PC-9 (cell line): Measurements from ENCODE around the gene GGN. TPM values are rescaled to one million over a fixed set of nuclear protein-coding genes. Genes with fewer than 3 reads are reported as not detected.

Source experiments
- BruUV-seq: library from RNA; stranded (reverse); fragments of 400-500 nt; replicated peaks from 2 replicates; lab custom pipeline; 2021; lab: Mats Ljungman, UMichigan
- CTCF ChIA-PET: fragments of 300-600 bp; sonication (Branson Sonifier 250); formaldehyde crosslinking; loops from one replicate; lab custom pipeline; 2022; ENCODE audit warnings: antibody characterized with exemption; lab: Charles Lee
- POLR2A ChIA-PET: fragments of 300-600 bp; sonication (Branson Sonifier 250); formaldehyde crosslinking; loops from one replicate; lab custom pipeline; 2022; ENCODE audit warnings: antibody characterized with exemption; ENCODE audit not compliant: unreplicated experiment; lab: Charles Lee
- DNase-seq, 2 experiments: peaks; one replicate each; pipeline versions ENCODE4 v3.0.0 to v3.0.0-alpha.2; 2015 to 2022; ENCODE audit warnings: mixed read lengths in 1 of 2
- H2AFZ ChIP-seq: fragments of 200-600 bp; sonication (generic); 2 replicates; pipeline ENCODE4 v1.8.1; 2017; ENCODE audit warnings: antibody characterized with exemption
- H3F3A ChIP-seq: fragments of 200-600 bp; sonication (generic); 2 replicates; pipeline ENCODE4 v1.8.1; 2017; ENCODE audit warnings: antibody characterized with exemption, mild to moderate bottlenecking, low read depth; ENCODE audit not compliant: insufficient read depth
- H3K27ac ChIP-seq: fragments of 200-600 bp; sonication (generic); 2 replicates; pipeline ENCODE4 v1.6.1; 2016; ENCODE audit warnings: mixed run types
- H3K27me3 ChIP-seq: fragments of 200-600 bp; sonication (generic); 2 replicates; pipeline ENCODE4 v1.6.1; 2016; ENCODE audit warnings: low read depth, mixed run types; ENCODE audit not compliant: insufficient read depth
- H3K36me3 ChIP-seq: fragments of 200-600 bp; sonication (generic); 2 replicates; pipeline ENCODE4 v1.6.1; 2016; ENCODE audit warnings: low read depth, mixed run types
- H3K4me1 ChIP-seq: fragments of 200-600 bp; sonication (generic); replicated peaks from 2 replicates; pipeline ENCODE4 v1.6.1; 2016; ENCODE audit warnings: mixed run types; ENCODE audit not compliant: insufficient read depth
- H3K4me2 ChIP-seq: fragments of 200-600 bp; sonication (generic); 2 replicates; pipeline ENCODE4 v1.6.1; 2017; ENCODE audit warnings: mixed run types
- H3K4me3 ChIP-seq: fragments of 200-600 bp; sonication (generic); 2 replicates; pipeline ENCODE4 v1.6.1; 2016; ENCODE audit warnings: mixed run types
- H3K79me2 ChIP-seq: fragments of 200-600 bp; sonication (generic); 2 replicates; pipeline ENCODE4 v1.6.1; 2017; ENCODE audit warnings: low read depth, mixed run types
- H3K9me2 ChIP-seq: fragments of 200-600 bp; sonication (generic); 2 replicates; pipeline ENCODE4 v1.8.1; 2017; ENCODE audit warnings: mild to moderate bottlenecking; ENCODE audit not compliant: insufficient read depth
- H3K9me3 ChIP-seq: fragments of 200-600 bp; sonication (generic); 2 replicates; pipeline ENCODE4 v1.8.1; 2016; ENCODE audit warnings: low read depth; ENCODE audit not compliant: insufficient read depth
- H4K20me1 ChIP-seq: fragments of 200-600 bp; sonication (generic); 2 replicates; pipeline ENCODE4 v1.8.1; 2017; ENCODE audit not compliant: insufficient read depth
- CTCF ChIP-seq: fragments of 200-600 bp; sonication (generic); conservative IDR thresholded peaks from 2 replicates; pipeline ENCODE4 v1.6.1; 2017; ENCODE audit warnings: mixed run types, antibody characterized with exemption, mild to moderate bottlenecking, moderate library complexity
- EZH2 ChIP-seq: fragments of 200-600 bp; sonication (generic); IDR thresholded peaks from 2 replicates; pipeline ENCODE4 v1.8.0; 2017; ENCODE audit warnings: antibody characterized with exemption, low read depth
- intact Hi-C: fragments of 100-400 bp; cut with micrococcal nuclease; formaldehyde crosslinking; loops from one replicate; pipeline ENCODE4 v1.10.0; 2022; ENCODE audit not compliant: unreplicated experiment
- total RNA-seq: library from RNA; stranded (reverse); gene quantifications from 2 replicates; pipeline ENCODE4 v1.2.3, GENCODE V29; 2021

The GGN gene
- total RNA-seq, 1 experiment from 2014 or later, result 1.0 TPM

- no peaks in the 10 kb centered on the region for H4K20me1 ChIP-seq
- no peak overlapping the region for H3K4me2 ChIP-seq
- POLR2A ChIA-PET, result no interaction called here
- no peaks in the 10 kb centered on the region for H3F3A ChIP-seq
- no peak overlapping the region for H3K4me3 ChIP-seq
- BruUV-seq, result no TSS peak
- intact Hi-C loops, result loop anchor here (10.0 kb wide), 1 partner anchor 425 kb away; the partner anchor contains the start of gene ECH1
- TF ChIP-seq CTCF (no peak), EZH2 (no peak)
- CTCF ChIA-PET, result interaction anchor here (0.7 kb wide), 1 partner anchor 829 kb away, joined by 6 read pairs; no protein-coding TSS in a partner anchor
- no peaks in the 10 kb centered on the region for H3K27me3 ChIP-seq
- no peaks in the 10 kb centered on the region for H3K36me3 ChIP-seq
- H3K79me2 ChIP-seq, result no peaks in the 10 kb centered on the region
- H3K9me3 ChIP-seq, result no peaks in the 10 kb centered on the region
- H3K27ac ChIP-seq, result no peak overlapping the region
- H2AFZ ChIP-seq, result no peak overlapping the region
- no peaks in the 10 kb centered on the region for H3K4me1 ChIP-seq
- no peaks in the 10 kb centered on the region for H3K9me2 ChIP-seq
- DNase-seq, result no peak
Measured at GRCh38 chr19:38409631-38410133, 21.8 kb upstream of the GGN start.

- Histone ChIP-seq H2AFZ (no peak overlapping the region), H3K79me2 (0 out of 2 replicates have a peak, but pooled peaks cover 4% of the 10 kb centered on the region), H3K4me1 (peaks cover 8% of the 10 kb centered on the region; the same call in 1 of the 2 replicates), H3K4me3 (no peak overlapping the region), H3K36me3 (no peaks in the 10 kb centered on the region), H3K27me3 (no peaks in the 10 kb centered on the region), H3K9me3 (no peaks in the 10 kb centered on the region), H3K9me2 (no peaks in the 10 kb centered on the region), H3K27ac (no peak overlapping the region), H3F3A (no peaks in the 10 kb centered on the region), H3K4me2 (no peak overlapping the region), H4K20me1 (no peaks in the 10 kb centered on the region)
- ChIA-PET CTCF (interaction anchor here (0.6 kb wide), 1 partner anchor 292 kb away, joined by 3 read pairs; no protein-coding TSS in a partner anchor), POLR2A (interaction anchor here (0.6 kb wide), 1 partner anchor 495 kb away, joined by 6 read pairs; the partner anchor contains the start of gene NFKBIB)
- BruUV-seq, result no TSS peak
- no peak for DNase-seq
- intact Hi-C loops, result loop anchor here (10.0 kb wide), 1 partner anchor 430 kb away; the partner anchor contains the start of gene ECH1
- TF ChIP-seq CTCF (no peak), EZH2 (no peak)
Measured at GRCh38 chr19:38405276-38405675, 17.4 kb upstream of the GGN start.

- no TSS peak for BruUV-seq
- Histone ChIP-seq H4K20me1 (no peaks in the 10 kb centered on the region), H3K79me2 (0 out of 2 replicates have a peak, but pooled peaks cover 4% of the 10 kb centered on the region), H3K27ac (no peak overlapping the region), H3K9me2 (no peaks in the 10 kb centered on the region), H3K27me3 (no peaks in the 10 kb centered on the region), H3K36me3 (no peaks in the 10 kb centered on the region), H3K4me3 (no peak overlapping the region), H3K4me2 (no peak overlapping the region), H3K4me1 (peaks cover 8% of the 10 kb centered on the region; the same call in 1 of the 2 replicates), H3K9me3 (no peaks in the 10 kb centered on the region), H2AFZ (no peak overlapping the region), H3F3A (no peaks in the 10 kb centered on the region)
- DNase-seq, result no peak
- ChIA-PET POLR2A (interaction anchor here (0.7 kb wide), 1 partner anchor 43 kb away, joined by 8 read pairs; no protein-coding TSS in a partner anchor), CTCF (no interaction called here)
- no peak for TF ChIP-seq CTCF
- TF ChIP-seq EZH2, result no peak
- intact Hi-C loops, result loop anchor here (5.0 to 10.0 kb wide), 2 partner anchors 173 to 430 kb away; partner anchors contain the start of gene ECH1
Measured at GRCh38 chr19:38404858-38405257, 17.0 kb upstream of the GGN start.
